Stimulated activated CD4-positive, alpha-beta T cell treated with anti-CD3 and anti-CD28 coated beads, Interleukin-1b, Interleukin-23, amount 100 ng/mL, for 4 hours (primary cell): Measurements from ENCODE around the gene IL4R.
"Not testable (repeated sequence)": the region's sequence is repeated elsewhere in the genome, so short reads cannot be mapped to it uniquely, and the experiment has no call there.

Experiments used
- DNase-seq, 2 donors: peaks; one replicate each; pipeline ENCODE4 v3.0.0-alpha.2; 2020; ENCODE audit warnings: low read depth in 2 of 2

The IL4R gene

GRCh38 chr16:27404163-27404823, 90.5 kb downstream of the IL4R start:
- DNase-seq, result peak in 1 of 2 donors; percentile 21

- peak in 1 of 2 donors; percentile 78 for DNase-seq
Observed at GRCh38 chr16:27405546-27406451, 92.0 kb downstream of the IL4R start.

- no peak for DNase-seq
Observed at GRCh38 chr16:27406511-27407128, 92.8 kb downstream of the IL4R start.

- no peak for DNase-seq
Observed at GRCh38 chr16:27407133-27407532, 93.4 kb downstream of the IL4R start.

GRCh38 chr16:27408012-27408601, 94.3 kb downstream of the IL4R start:
- DNase-seq, result no peak

- DNase-seq, result no peak
Observed at GRCh38 chr16:27408602-27409031, 94.8 kb downstream of the IL4R start.

- not testable (repeated sequence) for DNase-seq
Observed at GRCh38 chr16:27409958-27410357, 96.2 kb downstream of the IL4R start.

GRCh38 chr16:27410761-27411160, 97.0 kb downstream of the IL4R start:
- no peak for DNase-seq

- DNase-seq, result no peak
Observed at GRCh38 chr16:27413956-27414355, 100.2 kb downstream of the IL4R start.
